HepG2 (cell line): Measurements from ENCODE around the gene MYORG. TPM values are rescaled to one million over a fixed set of nuclear protein-coding genes. Genes with fewer than 3 reads are reported as not detected.

Experiments
- AGO1 ChIP-seq: fragments of 200-400 bp; formaldehyde crosslinking; IDR thresholded peaks from 2 replicates; pipeline ENCODE4 v1.6.1; 2017; ENCODE audit warnings: mild to moderate bottlenecking, low read depth, low read length, moderate library complexity; ENCODE audit not compliant: poor library complexity, severe bottlenecking
- ARID4A ChIP-seq: sonication (generic); formaldehyde crosslinking; IDR thresholded peaks from 2 replicates; pipeline ENCODE4 v1.5.0; 2020; ENCODE audit warnings: mild to moderate bottlenecking, missing genetic modification reagents, borderline replicate concordance
- CEBPB ChIP-seq: IDR thresholded peaks from 2 replicates; pipeline ENCODE4 v1.6.1; 2011; ENCODE audit warnings: low read depth, low read length, improper control_type of control experiment, borderline replicate concordance
- NFATC3 ChIP-seq: sonication (generic); formaldehyde crosslinking; IDR thresholded peaks from 2 replicates; pipeline ENCODE4 v1.5.1; 2020; ENCODE audit warnings: mild to moderate bottlenecking, missing genetic modification reagents
- PAXIP1 ChIP-seq: sonication (generic); formaldehyde crosslinking; conservative IDR thresholded peaks from 2 replicates; pipeline ENCODE4 v1.4.0; 2020; ENCODE audit warnings: mild to moderate bottlenecking, missing genetic modification reagents, moderate library complexity
- SOX6 ChIP-seq, 2 experiments: fragments of 450-650 bp in 1 of 2; sonication (generic) in 1 of 2; formaldehyde crosslinking in 1 of 2; IDR thresholded peaks; 2 replicates each; pipeline versions ENCODE4 v1.4.0 to v1.6.1; 2017 to 2020; ENCODE audit warnings: antibody characterized with exemption in 1 of 2, mild to moderate bottlenecking in 1 of 2, missing genetic modification reagents in 1 of 2
- TBX2 ChIP-seq: sonication (generic); formaldehyde crosslinking; IDR thresholded peaks from 2 replicates; pipeline ENCODE4 v1.5.0; 2020; ENCODE audit warnings: missing genetic modification reagents, mild to moderate bottlenecking, borderline replicate concordance
- UBTF ChIP-seq: sonication (generic); formaldehyde crosslinking; IDR thresholded peaks from 2 replicates; pipeline ENCODE4 v1.4.0; 2020; ENCODE audit warnings: mild to moderate bottlenecking, missing genetic modification reagents
- WIZ ChIP-seq: sonication (generic); formaldehyde crosslinking; IDR thresholded peaks from 2 replicates; pipeline ENCODE4 v1.5.1; 2020; ENCODE audit warnings: mild to moderate bottlenecking, missing genetic modification reagents
- ZNF205 ChIP-seq: IDR thresholded peaks from 2 replicates; pipeline ENCODE4 v1.6.1; 2018; ENCODE audit warnings: missing biosample characterization, missing genetic modification reagents
- ZNF343 ChIP-seq: sonication (generic); formaldehyde crosslinking; IDR thresholded peaks from 2 replicates; pipeline ENCODE4 v1.4.0; 2020; ENCODE audit warnings: mild to moderate bottlenecking, missing genetic modification reagents
- ZNF362 ChIP-seq: sonication (generic); formaldehyde crosslinking; IDR thresholded peaks from 2 replicates; pipeline ENCODE4 v1.4.0; 2020; ENCODE audit warnings: missing genetic modification reagents, mild to moderate bottlenecking, borderline replicate concordance
- ZNF543 ChIP-seq: sonication (generic); formaldehyde crosslinking; IDR thresholded peaks from 2 replicates; pipeline ENCODE4 v1.4.0; 2020; ENCODE audit warnings: mild to moderate bottlenecking, missing genetic modification reagents
- ZNF724P ChIP-seq: sonication (generic); formaldehyde crosslinking; IDR thresholded peaks from 2 replicates; pipeline ENCODE4 v1.8.0; 2022; ENCODE audit warnings: missing genetic modification reagents, borderline replicate concordance
- ZNF772 ChIP-seq: sonication (generic); formaldehyde crosslinking; IDR thresholded peaks from 2 replicates; pipeline ENCODE4 v1.5.0; 2020; ENCODE audit warnings: mild to moderate bottlenecking, missing genetic modification reagents
- polyA plus RNA-seq, 8 experiments: library from polyadenylated mRNA; depleted of rRNA in 3 of 8; stranded (reverse) in 7 of 8; unstranded in 1 of 8; fragments of >200 nt; fragmentation: Illumina TruSeq in 4 of 8; extraction: Trizol in 4 of 8; gene quantifications; 2 replicates each; pipeline versions ENCODE4 v1.2.1 to v1.2.3, GENCODE V29; 2011 to 2016; ENCODE audit warnings: low read depth in 4 of 8, missing spikeins in 1 of 8, mixed read lengths in 1 of 8; ENCODE audit not compliant: insufficient read depth in 1 of 8
- total RNA-seq, 5 experiments: library from RNA; depleted of rRNA; stranded (reverse); fragments of >200 nt; fragmentation: Illumina TruSeq; extraction: Trizol; gene quantifications; 2 replicates each; pipeline ENCODE4 v1.2.3, GENCODE V29; 2016; ENCODE audit warnings: low read depth in 1 of 5

MYORG gene
- total and polyA plus RNA-seq, 2 of the 13 experiments (the other 11 are each of a cell fraction or from before 2014, with no cell fraction given): 11.1 to 22.4 TPM

- TF ChIP-seq ZNF362 (peak; percentile 90), SOX6 (IDR thresholded peaks at IDR 0.05) (no peak), SOX6 (CRISPR knock-in tag; IDR thresholded peaks at IDR 0.05) (peak; percentile 18; the same call in 1 of the 2 replicates), TBX2 (CRISPR knock-in tag) (peak; percentile 54; the same call in 1 of the 2 replicates), ARID4A (CRISPR knock-in tag) (peak; percentile 4; the same call in 1 of the 2 replicates), NFATC3 (CRISPR knock-in tag) (no peak), ZNF543 (no peak), CEBPB (peak; percentile 38; the same call in 1 of the 2 replicates), UBTF (CRISPR knock-in tag) (no peak), AGO1 (no peak), ZNF772 (CRISPR knock-in tag) (peak; percentile 23; the same call in 1 of the 2 replicates), WIZ (CRISPR knock-in tag) (0 out of 2 replicates have a peak, but pooled peaks have one; percentile 53), PAXIP1 (CRISPR knock-in tag) (peak; percentile 47), ZNF724P (CRISPR knock-in tag) (no peak), ZNF343 (0 out of 2 replicates have a peak, but pooled peaks have one; percentile 43), ZNF205 (CRISPR knock-in tag) (peak; percentile 38; the same call in 1 of the 2 replicates)
These were observed 29.6 kb downstream of the MYORG start (continued) for GRCh38 chr9:34346873-34347799.
